ENCODE data around the gene LRRC43. TPM values are rescaled to one million over a fixed set of nuclear protein-coding genes. Genes with fewer than 3 reads are reported as not detected.
A peak's percentile ranks its signal among the peaks of the same experiment; 100 is the strongest.

Gene LRRC43
- total RNA-seq, 1 donor from 2014 or later, result not detected

- H3K9ac ChIP-seq (ENCODE audit: low read depth in 1 of 3, low read length in 3 of 3), result no peak overlapping the region
- no peaks in the 10 kb centered on the region for H3K9me3 ChIP-seq (ENCODE audit: control insufficient read depth in 3 of 3, low read length in 3 of 3)
- peaks cover 24 to 33% (median 25%) of the 10 kb centered on the region in 3 donors for H3K27me3 ChIP-seq (ENCODE audit: control insufficient read depth in 3 of 3, insufficient read depth in 3 of 3, low read length in 3 of 3)
- peaks cover 38 to 52% (median 40%) of the 10 kb centered on the region in 3 donors for H3K36me3 ChIP-seq (ENCODE audit: control insufficient read depth in 3 of 3, insufficient read depth in 3 of 3, low read length in 3 of 3)
- H3K4me3 ChIP-seq (ENCODE audit: low read length in 3 of 3), result no peak overlapping the region
- peaks cover 5 to 13% (median 7%) of the 10 kb centered on the region in 3 donors for H3K4me1 ChIP-seq (ENCODE audit: control insufficient read depth in 3 of 3, insufficient read depth in 3 of 3, low read length in 3 of 3)
- no peak overlapping the region for H3K27ac ChIP-seq (ENCODE audit: low read depth, low read length)
These were observed 25.3 kb downstream of the LRRC43 start for GRCh38 chr12:122208073-122208820.

GRCh38 chr12:122215771-122216170 lies 32.8 kb downstream of the LRRC43 start:
- Histone ChIP-seq H3K4me3 (ENCODE audit: low read length in 3 of 3) (no peak overlapping the region), H3K36me3 (ENCODE audit: control insufficient read depth in 3 of 3, insufficient read depth in 3 of 3, low read length in 3 of 3) (peaks cover 36 to 79% (median 60%) of the 10 kb centered on the region in 3 donors), H3K9ac (ENCODE audit: low read depth in 1 of 3, low read length in 3 of 3) (no peak overlapping the region), H3K27me3 (ENCODE audit: control insufficient read depth in 3 of 3, insufficient read depth in 3 of 3, low read length in 3 of 3) (no peaks in the 10 kb centered on the region), H3K27ac (ENCODE audit: low read depth, low read length) (no peak overlapping the region), H3K4me1 (ENCODE audit: control insufficient read depth in 3 of 3, insufficient read depth in 3 of 3, low read length in 3 of 3) (no peaks in the 10 kb centered on the region), H3K9me3 (ENCODE audit: control insufficient read depth in 3 of 3, low read length in 3 of 3) (no peaks in the 10 kb centered on the region)

GRCh38 chr12:122216445-122216844 lies 33.5 kb downstream of the LRRC43 start:
- H3K9ac ChIP-seq (ENCODE audit: low read depth in 1 of 3, low read length in 3 of 3), result no peak overlapping the region
- H3K36me3 ChIP-seq (ENCODE audit: control insufficient read depth in 3 of 3, insufficient read depth in 3 of 3, low read length in 3 of 3), result peaks cover 35 to 79% (median 62%) of the 10 kb centered on the region in 3 donors
- H3K4me3 ChIP-seq (ENCODE audit: low read length in 3 of 3), result no peak overlapping the region
- H3K27ac ChIP-seq (ENCODE audit: low read depth, low read length), result no peak overlapping the region
- H3K9me3 ChIP-seq (ENCODE audit: control insufficient read depth in 3 of 3, low read length in 3 of 3), result no peaks in the 10 kb centered on the region
- H3K27me3 ChIP-seq (ENCODE audit: control insufficient read depth in 3 of 3, insufficient read depth in 3 of 3, low read length in 3 of 3), result no peaks in the 10 kb centered on the region
- H3K4me1 ChIP-seq (ENCODE audit: control insufficient read depth in 3 of 3, insufficient read depth in 3 of 3, low read length in 3 of 3), result no peaks in the 10 kb centered on the region

GRCh38 chr12:122225683-122226365 lies 42.9 kb downstream of the LRRC43 start, which contains the start of gene DIABLO:
Gene DIABLO, minus strand, starts transcription at chr12:122226052. Its CDS starts 38 bp downstream, at chr12:122226014.
- Histone ChIP-seq H3K27ac (ENCODE audit: low read depth, low read length) (peak within 1 kb of the TSS; percentile 97), H3K36me3 (ENCODE audit: control insufficient read depth in 3 of 3, insufficient read depth in 3 of 3, low read length in 3 of 3) (peaks cover 18 to 38% (median 35%) of the 10 kb centered on the region in 3 donors), H3K4me1 (ENCODE audit: control insufficient read depth in 3 of 3, insufficient read depth in 3 of 3, low read length in 3 of 3) (peaks cover 21 to 24% (median 21%) of the 10 kb centered on the region in 3 donors), H3K4me3 (ENCODE audit: low read length in 3 of 3) (peak within 1 kb of the TSS; percentile 91 to 98 (median 93)), H3K9me3 (ENCODE audit: control insufficient read depth in 3 of 3, low read length in 3 of 3) (no peaks in the 10 kb centered on the region), H3K9ac (ENCODE audit: low read depth in 1 of 3, low read length in 3 of 3) (peak within 1 kb of the TSS; percentile 89 to 96 (median 95)), H3K27me3 (ENCODE audit: control insufficient read depth in 3 of 3, insufficient read depth in 3 of 3, low read length in 3 of 3) (no peaks in the 10 kb centered on the region)

GRCh38 chr12:122226366-122227125 lies 43.6 kb downstream of the LRRC43 start:
- Histone ChIP-seq H3K9me3 (ENCODE audit: control insufficient read depth in 3 of 3, low read length in 3 of 3) (no peaks in the 10 kb centered on the region), H3K4me1 (ENCODE audit: control insufficient read depth in 3 of 3, insufficient read depth in 3 of 3, low read length in 3 of 3) (peaks cover 21 to 24% (median 21%) of the 10 kb centered on the region in 3 donors), H3K36me3 (ENCODE audit: control insufficient read depth in 3 of 3, insufficient read depth in 3 of 3, low read length in 3 of 3) (peaks cover 18 to 38% (median 35%) of the 10 kb centered on the region in 3 donors), H3K9ac (ENCODE audit: low read depth in 1 of 3, low read length in 3 of 3) (peak overlapping the region in 2 of 3 donors; percentile 50 to 61), H3K27ac (ENCODE audit: low read depth, low read length) (no peak overlapping the region), H3K4me3 (ENCODE audit: low read length in 3 of 3) (peak overlapping the region; percentile 69 to 87 (median 81)), H3K27me3 (ENCODE audit: control insufficient read depth in 3 of 3, insufficient read depth in 3 of 3, low read length in 3 of 3) (no peaks in the 10 kb centered on the region)

GRCh38 chr12:122227341-122227740 lies 44.4 kb downstream of the LRRC43 start:
- Histone ChIP-seq H3K27me3 (ENCODE audit: control insufficient read depth in 3 of 3, insufficient read depth in 3 of 3, low read length in 3 of 3) (no peaks in the 10 kb centered on the region), H3K9me3 (ENCODE audit: control insufficient read depth in 3 of 3, low read length in 3 of 3) (no peaks in the 10 kb centered on the region), H3K27ac (ENCODE audit: low read depth, low read length) (no peak overlapping the region), H3K9ac (ENCODE audit: low read depth in 1 of 3, low read length in 3 of 3) (no peak overlapping the region), H3K36me3 (ENCODE audit: control insufficient read depth in 3 of 3, insufficient read depth in 3 of 3, low read length in 3 of 3) (peaks cover 12 to 40% (median 39%) of the 10 kb centered on the region in 3 donors), H3K4me3 (ENCODE audit: low read length in 3 of 3) (no peak overlapping the region), H3K4me1 (ENCODE audit: control insufficient read depth in 3 of 3, insufficient read depth in 3 of 3, low read length in 3 of 3) (peaks cover 21 to 24% (median 21%) of the 10 kb centered on the region in 3 donors)

GRCh38 chr12:122228092-122228491 lies 45.2 kb downstream of the LRRC43 start:
- no peak overlapping the region for H3K27ac ChIP-seq (ENCODE audit: low read depth, low read length)
- peaks cover 8 to 38% (median 35%) of the 10 kb centered on the region in 3 donors for H3K36me3 ChIP-seq (ENCODE audit: control insufficient read depth in 3 of 3, insufficient read depth in 3 of 3, low read length in 3 of 3)

GRCh38 chr12:122230798-122231197 lies 47.9 kb downstream of the LRRC43 start:
- Histone ChIP-seq H3K36me3 (ENCODE audit: control insufficient read depth in 3 of 3, insufficient read depth in 3 of 3, low read length in 3 of 3) (peaks cover 28 to 50% (median 41%) of the 10 kb centered on the region in 3 donors), H3K9ac (ENCODE audit: low read depth in 1 of 3, low read length in 3 of 3) (no peak overlapping the region), H3K4me3 (ENCODE audit: low read length in 3 of 3) (no peak overlapping the region), H3K9me3 (ENCODE audit: control insufficient read depth in 3 of 3, low read length in 3 of 3) (no peaks in the 10 kb centered on the region), H3K27ac (ENCODE audit: low read depth, low read length) (no peak overlapping the region), H3K4me1 (ENCODE audit: control insufficient read depth in 3 of 3, insufficient read depth in 3 of 3, low read length in 3 of 3) (peaks cover 8 to 10% (median 9%) of the 10 kb centered on the region in 3 donors), H3K27me3 (ENCODE audit: control insufficient read depth in 3 of 3, insufficient read depth in 3 of 3, low read length in 3 of 3) (no peaks in the 10 kb centered on the region)

More at GRCh38 chr12:122228092-122228491, 45.2 kb downstream of the LRRC43 start:
- no peaks in the 10 kb centered on the region for H3K9me3 ChIP-seq (ENCODE audit: control insufficient read depth in 3 of 3, low read length in 3 of 3)
- no peaks in the 10 kb centered on the region for H3K27me3 ChIP-seq (ENCODE audit: control insufficient read depth in 3 of 3, insufficient read depth in 3 of 3, low read length in 3 of 3)
- H3K4me3 ChIP-seq (ENCODE audit: low read length in 3 of 3), result no peak overlapping the region
- no peak overlapping the region for H3K9ac ChIP-seq (ENCODE audit: low read depth in 1 of 3, low read length in 3 of 3)
- peaks cover 21 to 24% (median 21%) of the 10 kb centered on the region in 3 donors for H3K4me1 ChIP-seq (ENCODE audit: control insufficient read depth in 3 of 3, insufficient read depth in 3 of 3, low read length in 3 of 3)

- Histone ChIP-seq H3K4me1 (ENCODE audit: control insufficient read depth in 3 of 3, insufficient read depth in 3 of 3, low read length in 3 of 3) (no peaks in the 10 kb centered on the region), H3K27ac (ENCODE audit: low read depth, low read length) (no peak overlapping the region), H3K9ac (ENCODE audit: low read depth in 1 of 3, low read length in 3 of 3) (no peak overlapping the region), H3K36me3 (ENCODE audit: control insufficient read depth in 3 of 3, insufficient read depth in 3 of 3, low read length in 3 of 3) (peaks cover 28 to 55% (median 42%) of the 10 kb centered on the region in 3 donors), H3K27me3 (ENCODE audit: control insufficient read depth in 3 of 3, insufficient read depth in 3 of 3, low read length in 3 of 3) (no peaks in the 10 kb centered on the region), H3K9me3 (ENCODE audit: control insufficient read depth in 3 of 3, low read length in 3 of 3) (no peaks in the 10 kb centered on the region), H3K4me3 (ENCODE audit: low read length in 3 of 3) (no peak overlapping the region)
These were observed 49.8 kb downstream of the LRRC43 start for GRCh38 chr12:122232691-122233090.
